ENCODE results near the gene PAX6. TPM values are rescaled to one million over a fixed set of nuclear protein-coding genes. Genes with fewer than 3 reads are reported as not detected.

The PAX6 gene
- total RNA-seq, 1 donor from 2014 or later = not detected

GRCh38 chr11:31809857-31810778, 1.0 kb downstream of the PAX6 start:
- Mint-ChIP-seq H3K9me3 (peaks cover 8% of the 10 kb centered on the region), H3K4me3 (peak overlapping the region; percentile 70), H3K27ac (no peak overlapping the region), H3K36me3 (ENCODE audit: low read depth) (peaks cover 2% of the 10 kb centered on the region), H3K4me1 (peaks cover 39% of the 10 kb centered on the region), H3K27me3 (peaks cover 63% of the 10 kb centered on the region)
- no peak for ATAC-seq (ENCODE audit: low read depth)
- CTCF ChIA-PET = no interaction called here
- no peak for TF ChIP-seq CTCF (IDR thresholded peaks at IDR 0.05)
- POLR2A ChIA-PET = no interaction called here
- no peak for DNase-seq
- intact Hi-C loops (cut with micrococcal nuclease) = loop anchor here (2.0 to 10.0 kb wide), 2 partner anchors 301 to 445 kb away; partner anchors contain the start of genes DCDC1, DNAJC24, ELP4 and IMMP1L

DNA sequence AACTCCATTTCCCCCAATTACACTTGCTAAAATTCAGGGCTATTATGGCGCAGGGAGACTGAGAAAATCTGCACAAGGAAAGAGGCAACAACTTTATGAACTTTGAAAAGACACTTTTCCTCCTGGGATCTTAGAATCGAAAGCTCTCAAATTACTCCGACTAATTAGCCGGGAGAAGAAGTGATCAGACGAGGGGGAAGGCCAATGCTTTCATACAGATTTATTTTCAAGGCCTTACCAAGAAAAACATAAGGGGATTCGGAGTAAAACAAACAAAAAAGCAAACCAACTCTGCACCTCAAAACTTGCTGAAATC, 1.6 kb downstream of the PAX6 start:
- ATAC-seq (ENCODE audit: low read depth) (no peak), DNase-seq (no peak)
- H3K4me3 Mint-ChIP-seq = peak overlapping the region; percentile 56
- H3K36me3 Mint-ChIP-seq (ENCODE audit: low read depth) = peaks cover 3% of the 10 kb centered on the region
- peaks cover 38% of the 10 kb centered on the region for H3K4me1 Mint-ChIP-seq
- intact Hi-C loops (cut with micrococcal nuclease) = no loop called here
- ChIA-PET POLR2A (no interaction called here), CTCF (no interaction called here)
- peaks cover 5% of the 10 kb centered on the region for H3K9me3 Mint-ChIP-seq
- no peak overlapping the region for H3K27ac Mint-ChIP-seq
- peaks cover 61% of the 10 kb centered on the region for H3K27me3 Mint-ChIP-seq
- no peak for TF ChIP-seq CTCF (IDR thresholded peaks at IDR 0.05)

DNA sequence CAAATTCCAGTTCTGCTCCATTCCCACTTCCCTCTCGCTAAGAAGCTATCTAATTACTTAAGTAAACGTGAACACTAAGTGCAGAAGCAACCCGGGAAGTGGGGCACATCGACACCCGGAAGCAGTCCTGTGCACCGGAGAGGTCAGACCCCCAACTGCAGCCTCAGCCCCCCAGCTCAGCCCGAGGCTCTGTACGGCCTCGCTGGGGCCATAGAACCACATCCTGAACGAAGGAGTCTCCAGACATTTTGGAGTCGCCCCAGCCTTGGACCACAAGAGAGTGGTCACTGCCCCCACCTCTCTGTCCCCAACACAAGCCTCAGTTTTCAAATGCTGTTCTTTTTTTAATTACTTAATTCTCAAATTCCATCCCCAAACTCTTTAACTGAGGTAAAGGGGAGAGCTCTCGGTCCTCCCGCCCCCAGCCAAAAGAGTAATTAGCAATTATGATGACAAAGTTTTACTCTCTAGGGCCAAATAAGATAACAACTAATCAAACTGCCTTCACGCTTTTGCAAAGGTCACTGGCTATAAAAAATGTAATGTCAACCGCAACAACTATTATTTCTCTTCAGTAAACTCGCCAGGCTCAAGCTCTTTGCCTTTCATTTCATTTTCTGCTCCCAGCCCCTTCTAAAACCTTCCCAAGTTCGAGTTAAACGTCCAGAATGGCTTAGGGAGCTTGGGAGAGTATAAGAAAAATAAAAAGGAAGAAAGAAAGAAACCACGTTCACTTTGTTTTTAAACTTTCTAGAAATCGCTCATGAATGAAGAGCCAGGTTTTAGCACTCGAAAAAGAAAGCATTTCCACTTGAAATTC, 2.2 kb downstream of the PAX6 start:
- no peak overlapping the region for H3K27ac Mint-ChIP-seq
- TF ChIP-seq CTCF (IDR thresholded peaks at IDR 0.05) = no peak
- ChIA-PET CTCF (no interaction called here), POLR2A (no interaction called here)
- H3K27me3 Mint-ChIP-seq = peaks cover 64% of the 10 kb centered on the region
- H3K9me3 Mint-ChIP-seq = peaks cover 8% of the 10 kb centered on the region
- DNase-seq = no peak
- intact Hi-C loops (cut with micrococcal nuclease) = no loop called here
- no peak for ATAC-seq (ENCODE audit: low read depth)
- peaks cover 40% of the 10 kb centered on the region for H3K4me1 Mint-ChIP-seq
- H3K36me3 Mint-ChIP-seq (ENCODE audit: low read depth) = peaks cover 3% of the 10 kb centered on the region
- peak overlapping the region; percentile 56 for H3K4me3 Mint-ChIP-seq

- intact Hi-C loops (cut with micrococcal nuclease) = no loop called here
- DNase-seq = no peak
- H3K27me3 Mint-ChIP-seq = peaks cover 68% of the 10 kb centered on the region
- peaks cover 14% of the 10 kb centered on the region for H3K9me3 Mint-ChIP-seq
- POLR2A ChIA-PET = no interaction called here
- CTCF ChIA-PET = no interaction called here
- H3K4me1 Mint-ChIP-seq = peaks cover 43% of the 10 kb centered on the region
- H3K36me3 Mint-ChIP-seq (ENCODE audit: low read depth) = peaks cover 3% of the 10 kb centered on the region
- no peak for TF ChIP-seq CTCF (IDR thresholded peaks at IDR 0.05)
- ATAC-seq (ENCODE audit: low read depth) = no peak
- H3K4me3 Mint-ChIP-seq = no peak overlapping the region
- H3K27ac Mint-ChIP-seq = no peak overlapping the region
Observed at GRCh38 chr11:31807799-31808667, 3.1 kb downstream of the PAX6 start.

Data from activated B cell treated with CpG ODN at 0.5 μM for 24 hours (primary cell).